Activated naive CD8-positive, alpha-beta T cell treated with anti-CD3 and anti-CD28 coated beads for 36 hours (primary cell): ENCODE data around the gene SLC6A19. TPM values are rescaled to one million over a fixed set of nuclear protein-coding genes. Genes with fewer than 3 reads are reported as not detected.
A peak's percentile ranks its signal among the peaks of the same experiment; 100 is the strongest.
"Not testable (repeated sequence)": the region's sequence is repeated elsewhere in the genome, so short reads cannot be mapped to it uniquely, and the experiment has no call there.

Source experiments
- DNase-seq: peaks from one replicate; pipeline ENCODE4 v3.0.0; 2021
- H3K27ac Mint-ChIP-seq: one replicate; pipeline ENCODE4 v1.8.0; 2022; ENCODE audit warnings: mild to moderate bottlenecking, moderate library complexity, mixed read lengths
- H3K27me3 Mint-ChIP-seq: one replicate; pipeline ENCODE4 v1.8.0; 2022; ENCODE audit warnings: mild to moderate bottlenecking, mixed read lengths
- H3K36me3 Mint-ChIP-seq: one replicate; pipeline ENCODE4 v1.8.0; 2021; ENCODE audit warnings: mild to moderate bottlenecking, mixed read lengths
- H3K4me1 Mint-ChIP-seq: one replicate; pipeline ENCODE4 v1.8.0; 2021; ENCODE audit warnings: mixed read lengths
- H3K4me3 Mint-ChIP-seq: one replicate; pipeline ENCODE4 v1.8.0; 2022; ENCODE audit warnings: mild to moderate bottlenecking, moderate library complexity, mixed read lengths
- H3K9me3 Mint-ChIP-seq: one replicate; pipeline ENCODE4 v1.8.0; 2022; ENCODE audit warnings: mixed read lengths
- total RNA-seq, 2 experiments: library from RNA; stranded (reverse); gene quantifications; one replicate each; pipeline ENCODE4 v1.2.3, GENCODE V29; 2021

The SLC6A19 gene
- total RNA-seq, 2 experiments from 2014 or later: not detected

- DNase-seq: no peak
- Mint-ChIP-seq H3K4me3 (no peak overlapping the region), H3K27ac (no peak overlapping the region), H3K36me3 (no peaks in the 10 kb centered on the region), H3K4me1 (peaks cover 6% of the 10 kb centered on the region), H3K9me3 (no peaks in the 10 kb centered on the region), H3K27me3 (peaks cover 4% of the 10 kb centered on the region)
These were observed 51.3 kb downstream of the SLC6A19 start for GRCh38 chr5:1252681-1253080.

GRCh38 chr5:1253456-1254105, 52.2 kb downstream of the SLC6A19 start:
- H3K4me3 Mint-ChIP-seq: no peak overlapping the region

GRCh38 chr5:1254196-1254595, 52.8 kb downstream of the SLC6A19 start:
- Mint-ChIP-seq H3K9me3 (no peaks in the 10 kb centered on the region), H3K27ac (no peak overlapping the region), H3K4me1 (peaks cover 6% of the 10 kb centered on the region), H3K27me3 (no peaks in the 10 kb centered on the region), H3K36me3 (peaks cover 3% of the 10 kb centered on the region), H3K4me3 (no peak overlapping the region)
- no peak for DNase-seq

More at GRCh38 chr5:1253456-1254105, 52.2 kb downstream of the SLC6A19 start:
- Mint-ChIP-seq H3K36me3 (no peaks in the 10 kb centered on the region), H3K27me3 (no peaks in the 10 kb centered on the region), H3K27ac (no peak overlapping the region), H3K9me3 (no peaks in the 10 kb centered on the region), H3K4me1 (peaks cover 6% of the 10 kb centered on the region)
- no peak for DNase-seq

- peak; percentile 43 for DNase-seq
- H3K27ac Mint-ChIP-seq: no peak overlapping the region
- no peaks in the 10 kb centered on the region for H3K27me3 Mint-ChIP-seq
- H3K4me1 Mint-ChIP-seq: peaks cover 6% of the 10 kb centered on the region
- peaks cover 3% of the 10 kb centered on the region for H3K36me3 Mint-ChIP-seq
- H3K9me3 Mint-ChIP-seq: no peaks in the 10 kb centered on the region
- H3K4me3 Mint-ChIP-seq: peak overlapping the region; percentile 60
These were observed 53.7 kb downstream of the SLC6A19 start for GRCh38 chr5:1255081-1255561.

GRCh38 chr5:1256776-1257175, 55.4 kb downstream of the SLC6A19 start:
- no peak for DNase-seq
- Mint-ChIP-seq H3K4me3 (no peak overlapping the region), H3K27me3 (no peaks in the 10 kb centered on the region), H3K27ac (no peak overlapping the region), H3K9me3 (no peaks in the 10 kb centered on the region), H3K36me3 (peaks cover 8% of the 10 kb centered on the region), H3K4me1 (peaks cover 6% of the 10 kb centered on the region)

GRCh38 chr5:1257363-1257762, 56.0 kb downstream of the SLC6A19 start:
- H3K4me1 Mint-ChIP-seq: peaks cover 6% of the 10 kb centered on the region
- no peak for DNase-seq
- no peak overlapping the region for H3K4me3 Mint-ChIP-seq
- peaks cover 13% of the 10 kb centered on the region for H3K36me3 Mint-ChIP-seq
- H3K9me3 Mint-ChIP-seq: peaks cover 5% of the 10 kb centered on the region
- H3K27ac Mint-ChIP-seq: no peak overlapping the region
- H3K27me3 Mint-ChIP-seq: no peaks in the 10 kb centered on the region

GRCh38 chr5:1257841-1258240, 56.4 kb downstream of the SLC6A19 start:
- peaks cover 9% of the 10 kb centered on the region for H3K9me3 Mint-ChIP-seq
- peaks cover 6% of the 10 kb centered on the region for H3K4me1 Mint-ChIP-seq
- no peak for DNase-seq
- H3K27me3 Mint-ChIP-seq: no peaks in the 10 kb centered on the region
- H3K4me3 Mint-ChIP-seq: no peak overlapping the region
- H3K36me3 Mint-ChIP-seq: peaks cover 18% of the 10 kb centered on the region
- no peak overlapping the region for H3K27ac Mint-ChIP-seq

GRCh38 chr5:1259806-1260480, 58.5 kb downstream of the SLC6A19 start:
- Mint-ChIP-seq H3K9me3 (peaks cover 9% of the 10 kb centered on the region), H3K36me3 (peaks cover 35% of the 10 kb centered on the region), H3K27ac (no peak overlapping the region), H3K27me3 (no peaks in the 10 kb centered on the region), H3K4me1 (peaks cover 6% of the 10 kb centered on the region), H3K4me3 (no peak overlapping the region)
- no peak for DNase-seq

- Mint-ChIP-seq H3K4me3 (no peak overlapping the region), H3K4me1 (no peaks in the 10 kb centered on the region), H3K27ac (no peak overlapping the region), H3K36me3 (peaks cover 37% of the 10 kb centered on the region), H3K9me3 (peaks cover 9% of the 10 kb centered on the region), H3K27me3 (no peaks in the 10 kb centered on the region)
- DNase-seq: no peak
These were observed 60.2 kb downstream of the SLC6A19 start for GRCh38 chr5:1261643-1262042.

GRCh38 chr5:1262381-1262780, 61.0 kb downstream of the SLC6A19 start:
- H3K36me3 Mint-ChIP-seq: peaks cover 37% of the 10 kb centered on the region
- H3K27me3 Mint-ChIP-seq: no peaks in the 10 kb centered on the region
- H3K4me1 Mint-ChIP-seq: no peaks in the 10 kb centered on the region

GRCh38 chr5:1264211-1264610, 62.8 kb downstream of the SLC6A19 start:
- DNase-seq: no peak
- Mint-ChIP-seq H3K9me3 (peaks cover 9% of the 10 kb centered on the region), H3K4me1 (peaks cover 9% of the 10 kb centered on the region), H3K27me3 (no peaks in the 10 kb centered on the region), H3K36me3 (peaks cover 38% of the 10 kb centered on the region), H3K27ac (no peak overlapping the region), H3K4me3 (no peak overlapping the region)

More at GRCh38 chr5:1262381-1262780, 61.0 kb downstream of the SLC6A19 start:
- no peak for DNase-seq
- H3K9me3 Mint-ChIP-seq: peaks cover 9% of the 10 kb centered on the region
- H3K4me3 Mint-ChIP-seq: no peak overlapping the region
- H3K27ac Mint-ChIP-seq: no peak overlapping the region

GRCh38 chr5:1265026-1265425, 63.6 kb downstream of the SLC6A19 start:
- Mint-ChIP-seq H3K4me1 (peaks cover 9% of the 10 kb centered on the region), H3K9me3 (peaks cover 9% of the 10 kb centered on the region), H3K27ac (no peak overlapping the region), H3K27me3 (no peaks in the 10 kb centered on the region), H3K4me3 (no peak overlapping the region), H3K36me3 (peaks cover 38% of the 10 kb centered on the region)
- no peak for DNase-seq

- DNase-seq: no peak
- peaks cover 9% of the 10 kb centered on the region for H3K9me3 Mint-ChIP-seq
- no peaks in the 10 kb centered on the region for H3K27me3 Mint-ChIP-seq
- H3K4me3 Mint-ChIP-seq: no peak overlapping the region
- no peak overlapping the region for H3K27ac Mint-ChIP-seq
- H3K36me3 Mint-ChIP-seq: peaks cover 35% of the 10 kb centered on the region
- peaks cover 9% of the 10 kb centered on the region for H3K4me1 Mint-ChIP-seq
These were observed 64.4 kb downstream of the SLC6A19 start for GRCh38 chr5:1265461-1266455.

- Mint-ChIP-seq H3K9me3 (peaks cover 9% of the 10 kb centered on the region), H3K27ac (no peak overlapping the region), H3K4me3 (no peak overlapping the region), H3K36me3 (peaks cover 34% of the 10 kb centered on the region), H3K4me1 (peaks cover 9% of the 10 kb centered on the region), H3K27me3 (no peaks in the 10 kb centered on the region)
- no peak for DNase-seq
These were observed 65.4 kb downstream of the SLC6A19 start for GRCh38 chr5:1266791-1267190.

GRCh38 chr5:1267464-1267863, 66.1 kb downstream of the SLC6A19 start:
- not testable (repeated sequence) for H3K27me3 Mint-ChIP-seq, DNase-seq, H3K4me1 Mint-ChIP-seq, H3K27ac Mint-ChIP-seq, H3K9me3 Mint-ChIP-seq, H3K4me3 Mint-ChIP-seq
- H3K36me3 Mint-ChIP-seq: peaks cover 32% of the 10 kb centered on the region
